Large intestine (tissue), 3 donors: ENCODE data around the gene IPO11. TPM values are rescaled to one million over a fixed set of nuclear protein-coding genes. Genes with fewer than 3 reads are reported as not detected.
"Not testable (repeated sequence)": the region's sequence is repeated elsewhere in the genome, so short reads cannot be mapped to it uniquely, and the experiment has no call there.

Experiments
- DNase-seq, 2 donors: peaks; one replicate each; pipeline versions ENCODE4 v3.0.0 to v3.0.0-alpha.2; 2013
- H3K27ac ChIP-seq: one replicate; pipeline ENCODE4 v1.5.1; 2013; ENCODE audit warnings: low read length
- H3K27me3 ChIP-seq: 2 replicates; pipeline ENCODE4 v1.6.1; 2013; ENCODE audit warnings: low read length; ENCODE audit not compliant: control insufficient read depth, insufficient read depth
- H3K36me3 ChIP-seq: 2 replicates; pipeline ENCODE4 v1.6.1; 2013; ENCODE audit warnings: low read length; ENCODE audit not compliant: control insufficient read depth, insufficient read depth
- H3K4me1 ChIP-seq: one replicate; pipeline ENCODE4 v1.6.1; 2013; ENCODE audit warnings: low read length; ENCODE audit not compliant: control insufficient read depth, insufficient read depth
- H3K4me3 ChIP-seq: one replicate; pipeline ENCODE4 v1.5.1; 2013; ENCODE audit warnings: low read length
- H3K9me3 ChIP-seq: one replicate; pipeline ENCODE4 v1.6.1; 2013; ENCODE audit warnings: mild to moderate bottlenecking, low read depth, low read length, moderate library complexity; ENCODE audit not compliant: control insufficient read depth
- WGBS: methylation state at CpG from one replicate; pipeline ENCODE4 v1.1.5; 2013; ENCODE audit warnings: low lambda C conversion rate; ENCODE audit not compliant: insufficient coverage; 5-methylcytosine and 5-hydroxymethylcytosine counted together
- polyA plus RNA-seq: library from polyadenylated mRNA; unstranded; fragments of 120-200 nt; gene quantifications from one replicate; pipeline ENCODE4 v1.2.1, GENCODE V29; 2013

IPO11 gene
- polyA plus RNA-seq, 1 donor, result 20.9 TPM

DNA sequence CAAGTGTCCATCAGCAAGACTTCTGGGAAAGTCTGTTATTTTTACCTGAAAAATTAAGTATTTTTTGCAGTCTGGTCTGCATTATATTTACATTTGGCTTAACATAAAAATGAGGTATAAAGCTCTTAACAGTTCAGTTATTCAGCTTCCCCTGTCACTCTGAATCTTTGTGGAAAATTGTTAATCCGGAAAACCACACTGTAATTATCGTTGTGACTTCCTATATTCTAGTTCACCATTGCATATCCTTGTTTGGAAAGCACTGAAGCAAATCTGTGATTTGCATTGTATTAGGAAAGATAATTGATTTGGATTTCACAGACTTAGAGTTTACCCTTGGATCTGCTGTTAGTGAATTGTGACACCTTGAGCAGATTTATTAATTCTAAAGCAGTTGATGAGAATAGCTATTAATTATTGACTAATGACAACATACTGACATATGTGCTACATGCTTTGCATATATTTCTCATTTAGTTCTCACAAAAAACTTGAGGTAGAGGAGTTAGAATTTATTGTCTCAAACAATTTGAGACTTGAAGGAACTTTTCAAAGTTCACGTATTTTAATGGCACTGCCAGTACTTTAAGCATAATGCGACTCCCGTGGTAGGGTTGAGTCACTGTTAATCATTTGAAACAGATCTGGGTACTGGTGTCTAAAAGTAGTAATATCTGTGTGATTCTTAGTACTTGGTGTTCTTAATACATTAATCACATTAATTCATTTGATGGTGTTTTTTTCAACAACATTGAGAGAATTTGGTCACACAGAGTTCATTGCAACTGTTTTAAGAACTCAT, 94.3 kb downstream of the IPO11 start:
- WGBS, result 83% methylated on average over 2 of the region's 5 CpGs
- peaks cover 4% of the 10 kb centered on the region for H3K36me3 ChIP-seq
- H3K27me3 ChIP-seq, result no peaks in the 10 kb centered on the region
- H3K4me3 ChIP-seq, result no peak overlapping the region
- no peaks in the 10 kb centered on the region for H3K4me1 ChIP-seq
- no peak overlapping the region for H3K27ac ChIP-seq
- H3K9me3 ChIP-seq, result no peaks in the 10 kb centered on the region
- no peak for DNase-seq

DNA sequence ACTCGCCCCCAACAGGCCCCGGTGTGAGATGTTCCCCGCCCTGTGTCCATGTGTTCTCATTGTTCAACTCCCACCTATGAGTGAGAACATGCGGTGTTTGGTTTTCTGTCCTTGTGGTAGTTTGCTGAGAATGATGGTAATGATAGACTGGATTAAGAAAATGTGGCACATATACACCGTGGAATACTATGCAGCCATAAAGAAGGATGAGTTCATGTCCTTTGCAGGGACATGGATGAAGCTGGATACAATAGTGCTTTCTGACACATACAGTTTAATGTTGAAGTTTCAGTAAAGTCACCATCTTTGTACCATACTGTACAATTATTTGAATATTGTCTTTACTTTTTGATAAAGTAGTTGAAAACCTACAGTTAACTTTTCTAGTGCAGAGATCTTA, 96.2 kb downstream of the IPO11 start:
- not testable (repeated sequence) for DNase-seq

GRCh38 chr5:62509806-62510205, 97.2 kb downstream of the IPO11 start:
- WGBS, result no CpG with 5 or more reads among the region's 1 CpG
- H3K27ac ChIP-seq, result no peak overlapping the region
- peaks cover 4% of the 10 kb centered on the region for H3K36me3 ChIP-seq
- H3K4me1 ChIP-seq, result no peaks in the 10 kb centered on the region
- H3K9me3 ChIP-seq, result no peaks in the 10 kb centered on the region
- H3K27me3 ChIP-seq, result no peaks in the 10 kb centered on the region
- H3K4me3 ChIP-seq, result no peak overlapping the region
- no peak for DNase-seq

More for the DNA sequence above, 96.2 kb downstream of the IPO11 start:
- H3K27ac ChIP-seq, H3K4me3 ChIP-seq, H3K27me3 ChIP-seq, H3K9me3 ChIP-seq, H3K4me1 ChIP-seq, H3K36me3 ChIP-seq: not testable (repeated sequence)
- no CpG with 5 or more reads among the region's 5 CpGs for WGBS

DNA sequence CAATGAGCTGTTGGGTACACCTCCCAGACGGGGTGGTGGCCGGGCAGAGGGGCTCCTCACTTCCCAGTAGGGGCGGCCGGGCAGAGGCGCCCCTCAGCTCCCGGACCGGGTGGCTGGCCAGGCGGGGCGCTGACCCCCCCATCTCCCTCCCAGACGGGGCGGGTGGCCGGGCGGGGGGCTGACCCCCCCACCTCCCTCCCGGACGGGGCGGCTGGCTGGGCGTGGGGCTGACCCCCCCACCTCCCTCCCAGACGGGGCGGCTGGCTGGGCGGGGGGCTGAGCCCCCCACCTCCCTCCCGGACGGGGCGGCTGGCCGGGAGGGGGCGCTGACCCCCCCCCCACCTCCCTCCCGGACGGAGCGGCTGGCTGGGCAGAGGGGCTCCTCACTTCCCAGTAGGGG, 100.5 kb downstream of the IPO11 start:
- no CpG with 5 or more reads among the region's 28 CpGs for WGBS
- not testable (repeated sequence) for H3K9me3 ChIP-seq, H3K36me3 ChIP-seq, H3K27ac ChIP-seq, H3K4me1 ChIP-seq, DNase-seq, H3K27me3 ChIP-seq, H3K4me3 ChIP-seq

DNA sequence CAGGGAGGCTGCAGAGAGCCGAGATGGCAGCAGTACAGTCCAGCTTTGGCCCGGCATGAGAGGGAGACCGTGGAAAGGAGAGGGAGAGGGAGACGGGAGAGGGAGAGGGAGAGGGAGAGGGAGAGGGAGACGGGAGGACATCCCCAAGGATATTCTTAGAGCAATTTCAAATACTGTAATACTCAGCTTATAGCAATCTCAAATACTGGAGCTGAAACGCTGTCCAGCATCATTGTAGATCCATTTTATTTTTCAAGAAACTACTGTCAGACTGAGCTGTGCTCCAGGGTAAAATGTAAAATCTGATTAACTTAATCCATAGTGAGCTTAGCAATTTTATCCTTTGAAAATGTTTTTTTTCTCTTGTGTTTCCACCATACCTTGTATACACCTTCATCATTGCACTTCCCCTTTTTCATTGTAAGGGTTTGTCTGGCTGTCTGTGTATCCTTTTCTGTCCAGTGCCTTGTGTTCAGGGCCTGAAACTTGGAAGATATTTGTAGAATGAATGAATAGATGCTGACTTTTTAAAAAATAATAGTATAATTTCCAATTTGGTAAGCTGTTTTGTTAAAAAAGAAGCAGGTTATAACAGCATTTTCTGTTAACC, 102.1 kb downstream of the IPO11 start:
- WGBS, result no CpG with 5 or more reads among the region's 6 CpGs
- Histone ChIP-seq H3K27ac (no peak overlapping the region), H3K36me3 (peaks cover 5% of the 10 kb centered on the region), H3K9me3 (no peaks in the 10 kb centered on the region), H3K4me1 (no peaks in the 10 kb centered on the region), H3K4me3 (no peak overlapping the region), H3K27me3 (no peaks in the 10 kb centered on the region)
- DNase-seq, result no peak

DNA sequence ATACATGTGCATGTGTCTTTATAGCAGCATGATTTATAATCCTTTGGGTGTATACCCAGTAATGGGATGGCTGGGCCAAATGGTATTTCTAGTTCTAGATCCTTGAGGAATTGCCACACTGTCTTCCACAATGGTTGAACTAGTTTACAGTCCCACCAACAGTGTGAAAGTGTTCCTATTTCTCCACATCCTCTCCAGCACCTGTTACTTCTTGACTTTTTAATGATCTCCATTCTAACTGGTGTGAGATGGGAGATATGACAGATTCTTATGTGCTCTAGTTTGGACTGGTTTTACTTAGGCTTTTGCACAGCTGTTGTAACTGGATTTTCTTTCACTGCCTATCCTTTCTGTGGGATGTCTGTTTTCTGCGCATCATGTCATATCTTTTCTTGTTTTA, 108.2 kb downstream of the IPO11 start:
- H3K27me3 ChIP-seq, H3K4me1 ChIP-seq, H3K27ac ChIP-seq, H3K9me3 ChIP-seq, H3K4me3 ChIP-seq, DNase-seq, H3K36me3 ChIP-seq: not testable (repeated sequence)
- whole genome bisulfite sequencing, result 100% methylated on average over 1 of the region's 1 CpG

- no peak overlapping the region for H3K4me3 ChIP-seq
- no peak overlapping the region for H3K27ac ChIP-seq
- peaks cover 7% of the 10 kb centered on the region for H3K36me3 ChIP-seq
- no peaks in the 10 kb centered on the region for H3K27me3 ChIP-seq
- no peak for DNase-seq
- no peaks in the 10 kb centered on the region for H3K9me3 ChIP-seq
- 91% methylated on average over 2 of the region's 2 CpGs for WGBS
- no peaks in the 10 kb centered on the region for H3K4me1 ChIP-seq
Measured at GRCh38 chr5:62521319-62521718, 108.8 kb downstream of the IPO11 start.

DNA sequence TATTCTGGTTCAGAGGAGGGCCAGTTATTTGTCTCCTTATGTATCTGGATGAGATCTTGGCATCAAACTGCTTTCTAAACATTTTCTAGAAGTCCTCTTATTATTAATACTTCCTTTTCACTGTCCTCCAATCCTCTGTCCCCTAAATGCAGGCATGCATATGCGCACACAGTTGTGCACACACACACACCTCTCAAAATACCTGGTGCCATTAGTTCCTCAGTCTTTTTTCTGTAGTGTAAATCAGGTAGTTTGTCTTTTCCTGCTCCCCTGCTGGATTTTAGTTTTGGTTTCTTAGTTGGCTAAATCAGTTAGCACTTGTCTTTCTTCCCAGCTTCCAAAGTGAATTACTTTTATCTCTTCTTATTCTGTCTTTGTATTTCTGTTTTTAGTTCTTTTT, 110.2 kb downstream of the IPO11 start:
- Histone ChIP-seq H3K36me3 (peaks cover 4% of the 10 kb centered on the region), H3K9me3 (no peaks in the 10 kb centered on the region), H3K27ac (no peak overlapping the region), H3K4me1 (no peaks in the 10 kb centered on the region), H3K4me3 (no peak overlapping the region), H3K27me3 (no peaks in the 10 kb centered on the region)
- no CpG with 5 or more reads among the region's 1 CpG for WGBS
- no peak for DNase-seq

DNA sequence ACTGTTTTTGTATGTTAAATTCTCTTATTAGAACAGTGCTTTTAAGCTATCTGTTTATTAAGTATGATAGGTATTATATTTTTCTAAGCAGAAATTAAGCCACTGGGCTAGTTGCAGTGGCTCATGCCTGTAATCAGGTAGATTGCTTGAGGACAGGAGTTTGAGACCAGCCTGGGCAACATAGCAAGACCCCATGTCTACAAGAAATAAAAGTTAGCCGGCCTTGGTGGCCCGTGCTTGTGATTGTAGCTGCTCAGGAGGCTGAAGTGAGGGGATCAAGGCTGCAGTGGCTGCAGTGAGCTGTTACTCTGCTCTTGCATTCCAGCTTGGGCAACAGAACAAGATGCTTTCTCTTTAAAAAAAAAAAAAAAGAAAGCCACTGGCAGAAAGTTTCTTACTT, 121.0 kb downstream of the IPO11 start:
- WGBS, result no CpG with 5 or more reads among the region's 2 CpGs
- peaks cover 3% of the 10 kb centered on the region for H3K36me3 ChIP-seq
- DNase-seq, result no peak
- no peak overlapping the region for H3K27ac ChIP-seq
- H3K27me3 ChIP-seq, result no peaks in the 10 kb centered on the region
- H3K9me3 ChIP-seq, result no peaks in the 10 kb centered on the region
- no peaks in the 10 kb centered on the region for H3K4me1 ChIP-seq
- no peak overlapping the region for H3K4me3 ChIP-seq

DNA sequence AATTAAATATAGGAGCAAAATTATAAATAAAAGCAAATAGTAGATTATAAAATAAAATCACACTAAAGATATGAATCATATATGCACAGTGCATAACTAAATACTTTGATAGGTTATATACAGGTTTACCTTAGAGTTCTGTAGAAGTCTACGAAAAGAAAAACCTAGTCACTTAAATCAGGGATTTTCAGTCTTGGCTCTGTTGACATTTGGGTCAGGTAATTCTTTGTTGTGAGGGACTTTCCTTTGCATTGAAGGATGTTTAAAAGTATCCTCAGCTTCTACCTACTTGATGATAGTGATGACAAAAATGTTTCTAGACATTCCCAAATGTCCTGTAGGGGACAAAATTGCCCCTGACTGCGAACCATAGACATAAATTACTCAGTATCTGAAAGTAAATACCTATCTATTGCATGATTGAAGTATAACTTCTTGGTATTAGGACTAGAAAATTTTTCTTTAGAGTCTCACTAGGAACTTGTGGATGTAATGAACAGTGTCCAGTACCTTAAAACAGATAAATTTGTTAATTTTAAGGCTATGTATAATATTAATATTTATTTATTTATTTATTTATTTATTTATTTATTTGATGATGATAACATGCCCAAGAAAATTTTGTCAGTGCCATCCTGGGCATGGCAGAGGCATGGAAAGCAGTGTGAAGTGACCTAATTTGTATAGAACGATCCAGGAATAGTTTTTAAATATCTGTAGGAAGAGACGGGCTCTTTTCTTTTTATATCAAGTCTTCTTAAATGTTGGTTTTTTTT, 122.1 kb downstream of the IPO11 start:
- Histone ChIP-seq H3K9me3 (no peaks in the 10 kb centered on the region), H3K4me1 (no peaks in the 10 kb centered on the region), H3K27me3 (no peaks in the 10 kb centered on the region), H3K36me3 (peaks cover 3% of the 10 kb centered on the region), H3K4me3 (no peak overlapping the region), H3K27ac (no peak overlapping the region)
- no peak for DNase-seq
- 50% methylated on average over 2 of the region's 4 CpGs for WGBS
